ENCODE results near the gene RCBTB1. TPM values are rescaled to one million over a fixed set of nuclear protein-coding genes. Genes with fewer than 3 reads are reported as not detected.
"Not testable (repeated sequence)": the region's sequence is repeated elsewhere in the genome, so short reads cannot be mapped to it uniquely, and the experiment has no call there.

The RCBTB1 gene
- polyA plus RNA-seq, 1 donor (not counting 4 experiments of a cell fraction or from before 2014, with no cell fraction given), result 26.9 TPM

DNA sequence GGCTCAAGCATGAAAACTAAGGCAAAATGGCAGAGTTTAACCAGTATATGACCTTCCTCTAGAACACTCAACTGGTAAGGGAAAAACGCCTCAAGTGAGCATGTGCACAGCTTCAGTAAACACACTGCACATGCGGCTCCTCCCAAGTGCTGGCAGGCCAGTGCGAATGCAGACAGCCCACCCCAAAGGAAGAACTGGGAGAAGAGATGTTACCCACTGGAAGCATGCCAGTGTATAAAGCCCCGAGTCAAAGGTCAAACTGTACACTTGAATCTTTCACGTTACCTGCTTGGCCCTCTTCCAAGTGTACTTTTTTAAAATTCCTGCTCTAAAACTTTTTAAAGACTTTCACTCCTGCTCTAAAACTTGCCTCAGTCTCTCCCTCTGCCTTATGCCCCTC lies 19.2 kb upstream of the RCBTB1 start:
- TF ChIP-seq EZH2 (IDR thresholded peaks at IDR 0.05; ENCODE audit: low read length), result no peak
- TF ChIP-seq, protein P1, sequence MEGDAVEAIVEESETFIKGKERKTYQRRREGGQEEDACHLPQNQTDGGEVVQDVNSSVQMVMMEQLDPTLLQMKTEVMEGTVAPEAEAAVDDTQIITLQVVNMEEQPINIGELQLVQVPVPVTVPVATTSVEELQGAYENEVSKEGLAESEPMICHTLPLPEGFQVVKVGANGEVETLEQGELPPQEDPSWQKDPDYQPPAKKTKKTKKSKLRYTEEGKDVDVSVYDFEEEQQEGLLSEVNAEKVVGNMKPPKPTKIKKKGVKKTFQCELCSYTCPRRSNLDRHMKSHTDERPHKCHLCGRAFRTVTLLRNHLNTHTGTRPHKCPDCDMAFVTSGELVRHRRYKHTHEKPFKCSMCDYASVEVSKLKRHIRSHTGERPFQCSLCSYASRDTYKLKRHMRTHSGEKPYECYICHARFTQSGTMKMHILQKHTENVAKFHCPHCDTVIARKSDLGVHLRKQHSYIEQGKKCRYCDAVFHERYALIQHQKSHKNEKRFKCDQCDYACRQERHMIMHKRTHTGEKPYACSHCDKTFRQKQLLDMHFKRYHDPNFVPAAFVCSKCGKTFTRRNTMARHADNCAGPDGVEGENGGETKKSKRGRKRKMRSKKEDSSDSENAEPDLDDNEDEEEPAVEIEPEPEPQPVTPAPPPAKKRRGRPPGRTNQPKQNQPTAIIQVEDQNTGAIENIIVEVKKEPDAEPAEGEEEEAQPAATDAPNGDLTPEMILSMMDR (optimal IDR thresholded peaks at IDR 0.05 in 1 of 3, IDR thresholded peaks at IDR 0.05 in 1 of 3, conservative IDR thresholded peaks at IDR 0.05 in 1 of 3; ENCODE audit: extremely low read depth in 1 of 3, insufficient read depth in 2 of 3, low read length in 3 of 3), result no peak
- no peaks in the 10 kb centered on the region for H3K27me3 ChIP-seq (ENCODE audit: control insufficient read depth, extremely low read depth, insufficient read depth, low read length)
- H4K20me1 ChIP-seq (ENCODE audit: control insufficient read depth, extremely low read depth, insufficient read depth, low read length), result no peaks in the 10 kb centered on the region
- H3K27ac ChIP-seq (ENCODE audit: control insufficient read depth, insufficient read depth, low read length), result no peak overlapping the region
- H3K9me3 ChIP-seq (ENCODE audit: control insufficient read depth, low read depth, low read length), result no peaks in the 10 kb centered on the region
- DNase-seq (ENCODE audit: low read depth, low spot score) (no peak), FAIRE-seq (no peak)
- H3K4me1 ChIP-seq (ENCODE audit: control insufficient read depth, extremely low read depth, insufficient read depth, low read length), result no peaks in the 10 kb centered on the region
- H3K9me1 ChIP-seq (ENCODE audit: control insufficient read depth, extremely low read depth, insufficient read depth, low read length), result no peaks in the 10 kb centered on the region
- dilution Hi-C loops (cut with MboI; ENCODE audit: extremely low pct_ligation_motif_present, low sequenced_read_pairs), result no loop called here
- no peaks in the 10 kb centered on the region for H3K36me3 ChIP-seq (ENCODE audit: control insufficient read depth in 2 of 2, extremely low read depth in 1 of 2, insufficient read depth in 2 of 2, low read length in 2 of 2)
- H2AFZ ChIP-seq (ENCODE audit: control insufficient read depth, low read length), result no peak overlapping the region
- no peak overlapping the region for H3K9ac ChIP-seq (ENCODE audit: control insufficient read depth, extremely low read depth, insufficient read depth, low read length)
- H3K4me3 ChIP-seq (ENCODE audit: control insufficient read depth in 2 of 3, extremely low read depth in 1 of 3, insufficient read depth in 2 of 3, low read depth in 1 of 3, low read length in 3 of 3), result no peak overlapping the region
- H3K79me2 ChIP-seq (ENCODE audit: control insufficient read depth, insufficient read depth, low read length), result no peaks in the 10 kb centered on the region
- H3K4me2 ChIP-seq (ENCODE audit: control insufficient read depth, extremely low read depth, insufficient read depth, low read depth, low read length), result no peak overlapping the region

DNA sequence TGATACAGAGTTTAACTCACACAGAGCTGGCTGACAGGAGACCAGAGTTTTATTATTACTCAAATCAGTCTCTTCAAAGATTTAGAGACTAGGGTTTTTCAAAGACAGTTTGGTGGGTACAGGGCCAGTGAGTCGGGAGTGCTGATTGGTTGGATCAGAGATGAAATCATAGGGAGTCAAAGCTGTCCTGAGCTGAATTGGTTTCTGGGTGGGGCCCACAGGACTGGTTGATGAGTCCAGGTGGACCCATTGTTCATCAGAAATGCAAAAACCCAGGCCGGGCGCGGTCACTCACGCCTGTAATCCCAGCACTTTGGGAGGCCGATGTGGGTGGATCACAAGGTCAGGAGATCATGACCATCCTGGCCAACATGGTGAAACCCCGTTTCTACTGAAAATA lies 17.3 kb upstream of the RCBTB1 start:
- dilution Hi-C loops (cut with MboI; ENCODE audit: extremely low pct_ligation_motif_present, low sequenced_read_pairs); H3K9ac ChIP-seq (ENCODE audit: control insufficient read depth, extremely low read depth, insufficient read depth, low read length); H3K27me3 ChIP-seq (ENCODE audit: control insufficient read depth, extremely low read depth, insufficient read depth, low read length); H3K27ac ChIP-seq (ENCODE audit: control insufficient read depth, insufficient read depth, low read length); DNase-seq (ENCODE audit: low read depth, low spot score); H3K4me3 ChIP-seq (ENCODE audit: control insufficient read depth in 2 of 3, extremely low read depth in 1 of 3, insufficient read depth in 2 of 3, low read depth in 1 of 3, low read length in 3 of 3); H3K4me1 ChIP-seq (ENCODE audit: control insufficient read depth, extremely low read depth, insufficient read depth, low read length); H3K9me1 ChIP-seq (ENCODE audit: control insufficient read depth, extremely low read depth, insufficient read depth, low read length); H3K36me3 ChIP-seq (ENCODE audit: control insufficient read depth in 2 of 2, extremely low read depth in 1 of 2, insufficient read depth in 2 of 2, low read length in 2 of 2); H3K9me3 ChIP-seq (ENCODE audit: control insufficient read depth, low read depth, low read length); H3K4me2 ChIP-seq (ENCODE audit: control insufficient read depth, extremely low read depth, insufficient read depth, low read depth, low read length); H4K20me1 ChIP-seq (ENCODE audit: control insufficient read depth, extremely low read depth, insufficient read depth, low read length); H2AFZ ChIP-seq (ENCODE audit: control insufficient read depth, low read length); H3K79me2 ChIP-seq (ENCODE audit: control insufficient read depth, insufficient read depth, low read length); FAIRE-seq: not testable (repeated sequence)

DNA sequence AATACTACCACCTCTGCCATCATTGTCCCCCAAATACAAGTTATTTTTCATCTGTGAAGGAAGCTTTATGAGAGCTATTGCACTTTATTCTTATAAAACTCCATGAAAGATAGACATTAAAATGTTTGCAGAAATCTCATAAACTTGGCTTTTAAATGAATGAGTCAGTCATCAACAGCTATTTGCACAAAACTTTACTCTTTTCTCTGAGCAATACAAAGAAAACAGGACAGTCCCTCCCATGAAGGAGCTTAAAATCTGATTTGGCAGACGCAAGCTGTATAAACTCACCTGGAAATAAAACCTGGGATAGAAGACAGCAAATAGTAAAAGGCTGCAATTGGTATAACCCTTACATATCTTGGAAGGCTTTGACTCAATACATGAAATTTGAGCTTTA lies 16.6 kb upstream of the RCBTB1 start:
- dilution Hi-C loops (cut with MboI; ENCODE audit: extremely low pct_ligation_motif_present, low sequenced_read_pairs), result no loop called here
- Histone ChIP-seq H3K4me2 (ENCODE audit: control insufficient read depth, extremely low read depth, insufficient read depth, low read depth, low read length) (no peak overlapping the region), H3K4me3 (ENCODE audit: control insufficient read depth in 2 of 3, extremely low read depth in 1 of 3, insufficient read depth in 2 of 3, low read depth in 1 of 3, low read length in 3 of 3) (no peak overlapping the region)

More for the DNA sequence above, 16.6 kb upstream of the RCBTB1 start:
- FAIRE-seq, result no peak
- Histone ChIP-seq H4K20me1 (ENCODE audit: control insufficient read depth, extremely low read depth, insufficient read depth, low read length) (no peaks in the 10 kb centered on the region), H2AFZ (ENCODE audit: control insufficient read depth, low read length) (peak overlapping the region; percentile 2), H3K79me2 (ENCODE audit: control insufficient read depth, insufficient read depth, low read length) (no peaks in the 10 kb centered on the region), H3K9me1 (ENCODE audit: control insufficient read depth, extremely low read depth, insufficient read depth, low read length) (no peaks in the 10 kb centered on the region), H3K27ac (ENCODE audit: control insufficient read depth, insufficient read depth, low read length) (no peak overlapping the region), H3K36me3 (ENCODE audit: control insufficient read depth in 2 of 2, extremely low read depth in 1 of 2, insufficient read depth in 2 of 2, low read length in 2 of 2) (no peaks in the 10 kb centered on the region), H3K9me3 (ENCODE audit: control insufficient read depth, low read depth, low read length) (no peaks in the 10 kb centered on the region), H3K9ac (ENCODE audit: control insufficient read depth, extremely low read depth, insufficient read depth, low read length) (no peak overlapping the region), H3K4me1 (ENCODE audit: control insufficient read depth, extremely low read depth, insufficient read depth, low read length) (no peaks in the 10 kb centered on the region), H3K27me3 (ENCODE audit: control insufficient read depth, extremely low read depth, insufficient read depth, low read length) (no peaks in the 10 kb centered on the region)
- TF ChIP-seq, protein P1 (optimal IDR thresholded peaks at IDR 0.05 in 1 of 3, IDR thresholded peaks at IDR 0.05 in 1 of 3, conservative IDR thresholded peaks at IDR 0.05 in 1 of 3; ENCODE audit: extremely low read depth in 1 of 3, insufficient read depth in 2 of 3, low read length in 3 of 3), result no peak
- no peak for TF ChIP-seq EZH2 (IDR thresholded peaks at IDR 0.05; ENCODE audit: low read length)
- no peak for DNase-seq (ENCODE audit: low read depth, low spot score)

Measured in keratinocyte (primary cell).